Activated naive CD4-positive, alpha-beta T cell treated with anti-CD3 and anti-CD28 coated beads, Interleukin-2, amount 50 U/mL, for 16 hours (primary cell): Measurements from ENCODE around the gene KIF7.
"Not testable (repeated sequence)": the region's sequence is repeated elsewhere in the genome, so short reads cannot be mapped to it uniquely, and the experiment has no call there.

Source experiments
- DNase-seq: peaks from one replicate; pipeline ENCODE4 v3.0.0-alpha.2; 2020

Gene KIF7, protein sequence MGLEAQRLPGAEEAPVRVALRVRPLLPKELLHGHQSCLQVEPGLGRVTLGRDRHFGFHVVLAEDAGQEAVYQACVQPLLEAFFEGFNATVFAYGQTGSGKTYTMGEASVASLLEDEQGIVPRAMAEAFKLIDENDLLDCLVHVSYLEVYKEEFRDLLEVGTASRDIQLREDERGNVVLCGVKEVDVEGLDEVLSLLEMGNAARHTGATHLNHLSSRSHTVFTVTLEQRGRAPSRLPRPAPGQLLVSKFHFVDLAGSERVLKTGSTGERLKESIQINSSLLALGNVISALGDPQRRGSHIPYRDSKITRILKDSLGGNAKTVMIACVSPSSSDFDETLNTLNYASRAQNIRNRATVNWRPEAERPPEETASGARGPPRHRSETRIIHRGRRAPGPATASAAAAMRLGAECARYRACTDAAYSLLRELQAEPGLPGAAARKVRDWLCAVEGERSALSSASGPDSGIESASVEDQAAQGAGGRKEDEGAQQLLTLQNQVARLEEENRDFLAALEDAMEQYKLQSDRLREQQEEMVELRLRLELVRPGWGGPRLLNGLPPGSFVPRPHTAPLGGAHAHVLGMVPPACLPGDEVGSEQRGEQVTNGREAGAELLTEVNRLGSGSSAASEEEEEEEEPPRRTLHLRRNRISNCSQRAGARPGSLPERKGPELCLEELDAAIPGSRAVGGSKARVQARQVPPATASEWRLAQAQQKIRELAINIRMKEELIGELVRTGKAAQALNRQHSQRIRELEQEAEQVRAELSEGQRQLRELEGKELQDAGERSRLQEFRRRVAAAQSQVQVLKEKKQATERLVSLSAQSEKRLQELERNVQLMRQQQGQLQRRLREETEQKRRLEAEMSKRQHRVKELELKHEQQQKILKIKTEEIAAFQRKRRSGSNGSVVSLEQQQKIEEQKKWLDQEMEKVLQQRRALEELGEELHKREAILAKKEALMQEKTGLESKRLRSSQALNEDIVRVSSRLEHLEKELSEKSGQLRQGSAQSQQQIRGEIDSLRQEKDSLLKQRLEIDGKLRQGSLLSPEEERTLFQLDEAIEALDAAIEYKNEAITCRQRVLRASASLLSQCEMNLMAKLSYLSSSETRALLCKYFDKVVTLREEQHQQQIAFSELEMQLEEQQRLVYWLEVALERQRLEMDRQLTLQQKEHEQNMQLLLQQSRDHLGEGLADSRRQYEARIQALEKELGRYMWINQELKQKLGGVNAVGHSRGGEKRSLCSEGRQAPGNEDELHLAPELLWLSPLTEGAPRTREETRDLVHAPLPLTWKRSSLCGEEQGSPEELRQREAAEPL (N-terminal part only)

DNA sequence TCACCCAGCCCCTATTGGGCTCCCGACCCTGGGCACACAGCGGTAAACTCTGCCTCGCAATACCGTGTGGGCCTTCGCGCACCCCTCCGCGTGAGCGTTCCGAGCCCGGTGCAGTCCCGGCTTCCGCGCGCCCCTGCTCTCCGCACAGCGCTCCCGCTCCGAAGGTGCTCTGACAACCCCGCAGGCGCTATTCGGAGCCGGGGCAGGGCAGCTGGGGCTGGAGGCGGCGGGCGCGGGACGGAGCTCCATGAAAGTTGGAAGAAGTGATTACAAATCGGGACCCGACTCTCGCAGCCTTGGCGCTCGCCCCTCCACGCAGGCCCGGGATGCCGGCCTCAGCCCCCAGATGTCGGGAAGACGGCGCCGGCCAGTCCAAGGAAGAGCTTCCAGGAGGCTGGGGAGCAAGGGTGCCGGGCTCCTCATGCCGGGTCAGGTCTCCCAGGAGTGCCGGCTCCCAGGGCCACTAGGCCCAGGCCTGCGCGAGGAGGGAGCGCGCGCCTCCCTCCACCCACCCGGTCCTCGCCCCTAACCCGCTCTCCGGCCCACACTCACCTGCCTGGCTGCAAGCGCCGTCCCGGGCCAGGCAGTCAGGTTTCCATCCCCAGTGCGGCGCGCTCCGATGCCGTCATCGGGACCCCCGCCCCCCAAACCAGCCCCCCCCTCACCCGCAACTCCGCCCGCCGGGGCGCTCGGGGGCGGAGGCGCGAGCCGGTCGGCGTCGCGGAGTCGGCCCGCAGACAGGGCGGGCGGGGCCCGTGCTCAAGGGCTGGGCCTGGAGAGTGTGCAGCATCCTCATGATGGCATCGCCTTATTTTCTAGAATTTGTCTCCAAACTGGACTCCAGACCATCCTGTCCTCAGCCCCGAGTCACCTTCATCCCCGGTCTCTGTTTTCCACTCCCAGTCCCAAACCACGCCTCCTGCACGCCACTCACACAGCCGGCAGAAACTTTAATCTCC is at the start of gene KIF7:
TSS of gene KIF7 (minus strand) at position 621 of the 959 bp plus-strand sequence. CDS start 2,537 bp downstream, outside the sequence.
- DNase-seq = no peak

DNA sequence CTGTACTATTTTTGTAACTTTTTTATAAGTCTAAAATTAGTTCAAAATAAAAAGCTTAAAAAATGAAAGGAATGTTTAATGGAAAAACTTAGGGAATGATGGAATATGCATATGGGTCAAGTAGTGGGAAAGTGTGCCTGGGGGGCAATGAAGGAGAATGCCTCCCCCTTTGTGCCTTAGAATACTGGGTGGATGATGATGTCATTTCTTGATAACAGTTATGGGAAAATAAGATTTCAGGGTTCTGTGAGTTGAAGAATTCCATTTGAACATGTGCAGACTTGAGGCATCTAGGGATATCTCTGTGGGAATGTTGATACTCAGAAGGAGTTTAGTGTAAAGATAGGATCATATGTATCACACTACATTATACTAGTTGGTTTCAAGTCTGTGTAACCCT is 49.1 kb upstream of the KIF7 start:
- DNase-seq = no peak

DNA sequence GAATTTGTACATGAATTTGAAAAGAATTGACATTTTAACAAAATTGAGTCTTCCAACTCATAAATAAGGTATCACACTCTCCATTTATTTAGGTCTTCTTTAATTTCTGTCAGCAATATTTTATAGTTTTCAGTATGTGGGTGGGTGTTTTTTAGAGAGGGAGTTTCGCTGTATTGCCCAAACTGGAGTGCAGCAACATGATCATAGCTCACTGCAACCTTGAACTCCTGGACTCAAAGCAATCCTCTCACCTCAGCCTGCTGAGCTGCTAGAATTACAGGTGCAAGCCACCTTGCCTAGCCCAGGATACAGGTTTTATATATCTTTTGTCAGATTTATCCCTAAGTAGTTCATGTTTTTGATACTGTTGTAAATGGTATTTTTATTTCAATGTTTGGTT is 39.9 kb upstream of the KIF7 start:
- DNase-seq = no peak

DNA sequence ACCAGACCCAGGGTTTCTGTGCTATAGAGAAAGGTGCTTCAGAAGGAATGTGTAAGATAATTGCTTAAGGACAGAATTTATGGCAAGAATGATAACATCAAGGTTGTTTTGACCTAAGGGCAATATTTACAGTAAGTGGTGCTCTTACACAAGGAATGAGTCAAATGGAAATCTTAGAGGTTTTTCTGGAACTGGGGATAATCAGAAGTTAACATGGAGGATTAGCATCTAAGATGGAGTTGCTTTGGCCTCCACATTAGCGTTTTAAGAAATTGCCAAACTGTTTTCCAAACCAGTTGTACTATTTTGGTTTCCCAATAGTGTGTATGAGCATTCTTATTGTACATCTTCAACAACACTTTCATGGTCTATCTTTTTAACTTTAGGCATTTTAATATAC is 38.4 kb upstream of the KIF7 start:
- no peak for DNase-seq

DNA sequence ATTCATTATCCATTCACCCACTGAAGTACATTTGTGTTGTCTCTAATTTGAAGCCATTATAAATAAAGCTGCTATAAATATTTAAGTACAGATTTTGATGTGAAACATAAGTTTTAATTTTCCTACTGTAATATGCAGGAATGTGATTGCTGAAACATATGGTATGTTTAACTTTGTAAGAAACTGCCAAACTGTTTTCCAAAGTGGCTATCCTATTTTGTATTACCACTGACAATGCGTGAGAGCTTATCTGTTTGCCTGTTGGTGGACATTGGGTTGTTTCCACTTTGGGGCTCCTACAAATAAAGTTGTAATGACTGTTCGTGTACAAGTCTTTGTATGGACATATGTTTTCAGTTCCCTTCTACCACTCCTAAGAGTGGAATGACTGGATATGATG is 37.8 kb upstream of the KIF7 start:
- DNase-seq = no peak

DNA sequence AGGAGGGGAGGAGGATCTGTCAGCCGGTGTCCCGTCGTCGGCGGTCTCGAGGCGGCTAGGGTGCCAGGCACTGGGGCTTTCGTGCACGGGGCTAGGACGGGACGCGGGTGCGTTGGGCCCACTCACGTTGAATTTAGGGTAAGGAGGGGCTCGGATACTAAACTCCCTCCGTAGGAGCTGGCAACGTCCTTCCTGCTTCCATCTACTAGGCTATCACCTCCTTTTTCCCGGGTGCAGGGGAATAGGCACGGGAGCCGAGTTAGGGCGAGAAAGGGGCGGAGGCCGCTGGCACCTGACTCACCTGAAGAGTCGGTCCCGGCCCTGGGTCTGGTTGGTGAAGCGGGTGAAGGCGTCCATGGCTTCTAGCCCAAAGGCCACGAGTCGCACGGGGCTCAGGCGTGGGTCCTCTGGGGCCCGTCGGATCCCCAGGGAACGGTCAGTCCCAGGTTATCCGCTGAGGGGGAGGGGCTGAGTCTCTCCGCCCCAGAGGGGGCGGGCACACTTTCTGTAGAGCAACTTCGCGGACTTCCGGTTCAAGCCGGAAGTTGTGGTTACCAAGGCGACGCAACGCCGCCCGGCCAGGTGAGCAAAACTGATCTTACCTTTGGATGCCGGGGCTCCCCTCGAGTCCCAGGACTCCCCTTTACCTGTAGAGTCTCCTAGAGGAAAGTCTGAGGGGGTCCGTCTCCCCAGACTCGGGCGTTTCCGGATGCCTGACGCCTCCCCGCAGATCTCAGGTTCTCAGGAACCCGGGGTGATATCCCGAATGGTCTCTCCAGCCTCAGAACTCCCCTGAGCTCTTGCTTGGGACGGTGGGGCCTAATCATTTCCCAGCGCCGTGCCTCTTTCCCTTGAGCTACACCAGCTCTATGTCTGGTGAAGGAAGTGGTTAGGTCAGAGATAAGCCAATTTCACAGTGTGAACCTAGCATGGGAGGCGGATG is 35.3 kb upstream of the KIF7 start, which contains the start of the genes PEX11A and WDR93:
TSS of gene PEX11A (minus strand) at position 479 of the 943 bp plus-strand sequence. CDS start at position 357, 122 bp downstream.
TSS of gene WDR93 (plus strand) at position 536 of the 943 bp plus-strand sequence. CDS start 10,936 bp downstream, outside the sequence.
- peak; percentile 81 for DNase-seq

DNA sequence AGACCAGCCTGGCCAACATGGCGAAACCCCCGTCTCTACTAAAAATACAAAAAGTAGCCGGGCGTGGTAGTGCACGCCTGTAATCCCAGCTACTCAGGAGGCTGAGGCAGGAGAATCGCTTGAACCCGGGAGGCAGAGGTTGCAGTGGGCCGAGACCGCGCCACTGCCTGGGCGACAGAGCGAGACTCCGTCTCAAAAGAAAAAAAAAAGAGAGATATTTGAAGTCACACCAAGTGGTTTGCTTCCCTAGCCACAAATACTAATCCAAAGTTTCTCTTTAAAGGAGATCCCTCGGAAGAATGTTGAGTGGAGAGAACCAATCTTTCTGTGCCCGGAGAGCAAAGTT is 34.6 kb upstream of the KIF7 start:
- not testable (repeated sequence) for DNase-seq

DNA sequence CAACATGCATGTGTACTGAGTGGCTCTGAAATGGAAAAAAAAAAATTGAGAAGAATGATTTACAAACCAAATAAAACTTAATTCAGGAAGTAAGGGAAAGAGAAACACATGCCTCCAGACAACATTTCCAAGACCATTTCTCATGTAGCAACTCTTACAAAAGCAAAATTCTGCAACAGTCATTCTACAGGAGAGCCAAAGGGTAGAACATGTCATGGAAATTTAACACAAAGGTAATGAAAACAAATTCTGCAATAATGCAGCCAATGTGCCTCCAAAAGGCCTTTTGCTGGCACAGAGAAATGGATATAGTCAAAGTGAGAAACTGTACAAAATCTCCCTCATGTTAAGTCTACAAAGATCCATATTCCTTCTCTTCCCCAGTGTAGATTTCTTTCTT is 31.3 kb upstream of the KIF7 start:
- DNase-seq = no peak

DNA sequence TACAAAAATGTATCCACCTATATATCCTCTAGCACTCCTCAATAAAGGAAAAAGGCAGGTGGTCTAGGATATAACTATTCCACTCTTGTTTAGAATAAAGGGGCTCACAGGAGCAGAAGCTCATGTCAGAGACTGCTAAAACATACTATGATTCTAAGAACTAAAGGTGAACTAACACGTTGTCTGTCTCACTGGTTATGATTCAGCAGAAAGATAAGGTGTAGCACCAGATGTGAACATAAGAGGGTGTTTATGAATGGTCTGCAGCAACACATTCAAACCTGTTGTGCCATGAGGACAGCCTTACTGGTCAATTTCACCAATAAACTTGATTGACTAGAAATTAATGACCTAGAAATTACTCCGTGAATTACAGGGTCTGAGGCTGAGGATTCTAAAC is 30.7 kb upstream of the KIF7 start:
- DNase-seq = no peak

DNA sequence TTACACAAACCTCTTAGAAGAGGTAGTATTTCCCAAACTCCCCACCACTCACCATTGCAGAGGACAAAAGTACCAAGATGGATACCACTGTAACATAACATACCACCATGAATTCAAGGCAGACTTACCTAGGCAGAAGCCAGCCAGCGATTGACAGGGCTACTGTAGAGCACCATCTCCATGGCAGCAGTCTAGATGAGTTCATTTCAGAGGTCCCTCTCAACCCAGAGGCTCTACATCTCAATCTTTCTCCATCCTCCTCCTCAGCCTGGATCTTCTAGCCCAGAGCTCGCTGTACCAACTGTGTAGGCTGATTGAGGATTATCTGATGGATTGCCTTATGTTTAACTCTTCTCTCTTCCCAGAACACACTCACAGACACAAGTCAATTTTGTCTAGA is 25.9 kb upstream of the KIF7 start:
- no peak for DNase-seq

DNA sequence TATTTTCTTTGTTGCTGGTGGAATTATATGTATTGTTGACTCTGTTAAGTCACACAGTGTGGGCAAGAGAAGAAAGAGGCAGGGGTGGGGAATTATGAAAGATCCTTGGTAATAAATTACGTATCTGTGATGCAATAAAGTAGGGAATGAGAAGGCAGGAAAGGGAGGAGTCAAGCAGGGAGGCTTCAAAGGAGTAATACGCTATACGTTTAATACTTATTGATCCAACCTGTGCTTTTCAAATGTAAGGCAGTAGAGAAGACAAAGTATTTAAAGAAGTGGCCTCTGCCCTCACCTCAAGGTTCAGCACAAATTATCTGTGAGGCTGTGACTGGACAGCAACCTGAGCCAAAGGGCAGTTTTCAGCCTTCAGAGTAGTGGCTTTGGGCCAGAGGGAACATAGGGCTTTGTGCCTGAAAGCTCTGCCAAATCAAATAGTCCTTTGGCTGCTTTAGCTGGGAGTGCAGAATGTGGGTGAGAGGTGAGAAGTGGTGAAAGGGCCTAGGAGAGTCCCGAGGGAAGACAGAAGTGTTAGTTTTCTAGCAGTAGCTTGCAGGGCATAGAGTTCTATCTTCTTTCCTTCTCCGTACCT is 25.1 kb upstream of the KIF7 start:
- no peak for DNase-seq

DNA sequence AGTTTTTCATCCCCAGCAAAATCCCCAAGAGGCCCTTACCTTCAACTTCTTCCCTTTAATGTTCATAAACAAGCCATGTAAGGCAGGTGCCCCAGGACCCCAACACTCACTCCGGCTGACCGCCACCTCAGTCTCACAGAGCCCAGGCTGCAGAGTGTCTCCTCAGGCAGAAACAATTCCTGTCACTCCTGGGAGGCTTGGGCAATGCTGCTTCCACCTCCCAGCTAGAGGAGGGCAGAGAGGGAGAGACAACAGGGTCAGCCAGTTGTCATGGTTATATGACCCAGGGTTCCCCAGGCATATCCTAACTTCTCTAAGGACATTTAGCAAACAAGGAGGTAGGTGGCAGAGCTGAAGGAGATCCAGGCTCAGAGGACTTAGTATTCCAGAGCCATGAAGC is 23.9 kb upstream of the KIF7 start, which contains the start of gene PLIN1:
TSS of gene PLIN1 (minus strand) at position 156 of the 400 bp plus-strand sequence. CDS start 1,878 bp downstream, outside the sequence.
- DNase-seq = no peak

DNA sequence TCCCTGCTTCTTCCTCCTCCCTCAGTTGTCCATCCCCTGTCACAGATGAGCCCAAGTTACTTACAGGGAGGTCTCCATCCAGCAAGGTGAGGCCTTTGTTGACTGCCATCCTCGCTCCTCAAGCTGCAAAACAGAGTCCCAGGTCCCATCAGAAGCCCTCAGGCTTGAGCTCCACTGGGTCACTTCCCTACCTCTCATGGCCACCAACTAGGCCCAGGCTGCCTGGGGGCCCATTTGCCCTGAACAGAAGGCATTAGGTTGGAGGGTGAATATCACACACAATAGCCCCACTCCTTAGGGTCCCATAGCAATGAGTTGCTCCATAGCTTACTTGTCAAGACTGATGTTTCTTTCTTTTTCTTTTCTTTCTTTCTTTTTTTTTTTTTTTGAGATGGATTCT is 22.1 kb upstream of the KIF7 start:
- no peak for DNase-seq

DNA sequence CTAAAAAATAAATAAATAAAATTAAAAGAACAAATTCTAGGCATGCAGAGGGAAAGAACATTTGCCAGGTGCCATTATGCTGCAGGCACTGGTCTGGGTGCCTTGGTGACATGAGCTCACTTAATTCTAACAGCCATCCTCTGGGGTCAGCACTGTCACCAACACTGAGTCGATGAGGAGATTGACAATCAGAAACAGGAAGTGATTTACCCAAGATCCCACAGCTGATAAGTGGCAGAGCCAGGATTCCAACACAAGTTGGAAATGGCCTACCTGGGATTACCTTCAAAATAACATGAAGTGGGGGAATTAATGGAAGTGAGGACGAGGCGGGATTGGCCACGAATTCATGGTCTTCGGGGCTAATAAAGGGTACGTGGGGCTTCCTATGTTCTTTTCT is 20.3 kb upstream of the KIF7 start:
- DNase-seq = no peak

DNA sequence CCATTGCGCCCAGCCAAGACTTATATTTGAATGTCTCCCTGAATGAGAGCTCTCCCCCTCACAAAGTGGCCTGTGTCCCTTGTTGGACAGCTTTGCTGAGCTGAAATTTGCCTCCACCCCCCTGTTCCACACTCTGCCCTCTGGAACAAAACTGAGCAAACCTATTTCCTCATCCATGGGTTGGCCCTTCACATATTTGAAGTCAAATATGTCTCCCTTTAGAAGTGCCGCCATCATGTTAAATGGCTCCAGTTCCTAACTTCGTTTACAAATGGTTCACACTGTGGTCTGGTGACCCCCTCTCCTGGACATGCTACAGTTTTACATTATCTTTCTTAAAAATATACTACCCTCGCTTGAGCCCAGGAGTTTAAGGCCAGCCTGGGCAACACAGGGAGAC is 19.3 kb upstream of the KIF7 start:
- no peak for DNase-seq

DNA sequence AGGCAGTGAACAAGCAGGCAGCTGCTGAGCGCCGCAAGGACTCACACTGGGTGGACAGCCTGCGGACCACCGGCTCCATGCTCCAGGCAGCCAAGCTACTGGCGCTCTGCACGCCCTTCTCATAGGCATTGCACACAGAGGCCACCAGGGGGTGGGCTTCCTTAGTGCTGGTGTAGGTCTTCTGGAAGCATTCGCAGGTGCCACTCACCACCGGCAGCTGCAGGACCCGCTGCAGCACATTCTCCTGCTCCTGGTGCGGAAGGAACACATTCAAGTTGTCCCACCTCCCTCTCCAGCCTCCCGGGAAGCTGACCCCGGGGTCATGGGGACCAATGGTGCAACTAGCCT is 17.9 kb upstream of the KIF7 start:
- no peak for DNase-seq

DNA sequence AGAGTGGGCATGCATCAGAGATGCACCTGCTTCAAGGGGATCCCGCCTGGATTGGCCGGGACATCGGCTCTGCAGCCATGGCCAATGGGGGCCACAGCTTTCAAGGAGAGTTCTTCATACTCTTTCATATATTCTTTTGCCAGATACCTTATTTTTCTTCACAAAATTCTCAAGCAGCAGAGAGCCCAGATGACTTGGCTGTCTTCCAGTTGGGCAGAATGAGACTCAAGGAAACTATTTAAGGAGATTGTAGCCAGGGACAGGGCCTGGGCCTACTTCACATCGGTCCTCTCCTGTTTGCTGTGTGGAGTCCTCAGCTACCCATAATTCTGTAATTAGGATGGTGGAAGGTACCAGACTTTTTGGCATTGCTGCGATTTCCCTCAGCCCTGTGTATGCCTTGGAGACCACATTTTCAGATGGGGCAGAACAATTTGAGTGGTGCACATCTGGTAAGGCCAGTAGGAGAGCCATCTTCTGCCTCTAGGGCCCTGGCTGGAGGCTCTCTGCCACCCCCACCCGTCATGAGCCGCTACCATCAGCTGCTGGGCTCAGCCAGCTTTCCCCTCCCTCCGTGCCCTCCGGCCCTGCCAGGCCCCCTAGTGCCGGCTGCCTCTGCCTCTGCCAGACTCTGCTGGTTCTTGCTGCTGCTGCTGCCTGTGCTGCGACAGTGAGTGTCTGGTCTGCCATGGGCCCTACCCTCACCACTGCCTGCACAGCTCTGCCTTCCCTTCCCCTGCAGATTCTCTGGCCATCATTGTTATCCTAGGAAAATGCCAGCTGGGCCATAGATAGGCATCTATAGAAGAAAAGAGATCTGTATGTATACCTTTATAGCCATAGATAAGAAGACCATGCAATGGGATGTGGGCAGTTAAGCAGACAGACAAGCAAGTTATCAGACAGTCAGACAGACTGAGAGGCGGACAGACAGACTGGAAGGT is 17.2 kb upstream of the KIF7 start:
- no peak for DNase-seq

DNA sequence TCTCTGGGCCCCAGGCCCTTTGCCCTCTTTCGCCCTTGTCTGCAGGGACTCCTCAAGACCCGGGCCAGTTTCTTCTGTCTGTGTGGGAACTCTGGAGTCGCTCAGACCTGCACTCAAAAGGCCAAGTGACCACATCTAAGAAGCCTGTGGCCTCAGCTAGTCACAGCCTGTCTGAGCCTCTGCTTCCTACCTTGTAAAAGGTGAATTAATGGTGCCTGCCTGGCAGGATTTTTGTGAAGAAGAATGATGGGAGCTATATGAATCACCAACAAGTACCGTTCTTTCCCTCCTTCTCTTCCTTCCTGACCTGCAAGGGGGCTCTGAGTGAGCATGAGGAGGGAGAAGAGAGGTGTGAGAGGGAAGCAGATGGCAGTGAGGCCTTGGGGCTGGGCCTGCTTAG is 16.4 kb upstream of the KIF7 start:
- DNase-seq = no peak
